Fibroblast of lung (primary cell): ENCODE data around the gene DNAJC7.

ENCODE experiments used
- EZH2 ChIP-seq: IDR thresholded peaks from 2 replicates; pipeline ENCODE4 v1.5.1; 2012; ENCODE audit warnings: low read length, control low read depth, mild to moderate bottlenecking; ENCODE audit errors: missing control alignments
- TF ChIP-seq, protein P1 (sequence below), 2 donors: IDR thresholded peaks in 1 of 2; conservative IDR thresholded peaks in 1 of 2; 1 replicate in 1 of 2; 2 replicates in 1 of 2; pipeline ENCODE4 v1.5.1; 2011 to 2012; ENCODE audit warnings: low read length in 2 of 2, control low read depth in 1 of 2, inconsistent platforms in 1 of 2, low read depth in 1 of 2, mild to moderate bottlenecking in 1 of 2

- TF ChIP-seq, protein P1, sequence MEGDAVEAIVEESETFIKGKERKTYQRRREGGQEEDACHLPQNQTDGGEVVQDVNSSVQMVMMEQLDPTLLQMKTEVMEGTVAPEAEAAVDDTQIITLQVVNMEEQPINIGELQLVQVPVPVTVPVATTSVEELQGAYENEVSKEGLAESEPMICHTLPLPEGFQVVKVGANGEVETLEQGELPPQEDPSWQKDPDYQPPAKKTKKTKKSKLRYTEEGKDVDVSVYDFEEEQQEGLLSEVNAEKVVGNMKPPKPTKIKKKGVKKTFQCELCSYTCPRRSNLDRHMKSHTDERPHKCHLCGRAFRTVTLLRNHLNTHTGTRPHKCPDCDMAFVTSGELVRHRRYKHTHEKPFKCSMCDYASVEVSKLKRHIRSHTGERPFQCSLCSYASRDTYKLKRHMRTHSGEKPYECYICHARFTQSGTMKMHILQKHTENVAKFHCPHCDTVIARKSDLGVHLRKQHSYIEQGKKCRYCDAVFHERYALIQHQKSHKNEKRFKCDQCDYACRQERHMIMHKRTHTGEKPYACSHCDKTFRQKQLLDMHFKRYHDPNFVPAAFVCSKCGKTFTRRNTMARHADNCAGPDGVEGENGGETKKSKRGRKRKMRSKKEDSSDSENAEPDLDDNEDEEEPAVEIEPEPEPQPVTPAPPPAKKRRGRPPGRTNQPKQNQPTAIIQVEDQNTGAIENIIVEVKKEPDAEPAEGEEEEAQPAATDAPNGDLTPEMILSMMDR (conservative IDR thresholded peaks at IDR 0.05 in 1 of 2, IDR thresholded peaks at IDR 0.05 in 1 of 2; ENCODE audit: low read depth in 1 of 2, low read length in 2 of 2) = no peak
- no peak for TF ChIP-seq EZH2
Measured at GRCh38 chr17:42061646-42062487, 44.6 kb upstream of the DNAJC7 start.
